ENCODE data around the gene NAP1L4.

The NAP1L4 gene

DNA sequence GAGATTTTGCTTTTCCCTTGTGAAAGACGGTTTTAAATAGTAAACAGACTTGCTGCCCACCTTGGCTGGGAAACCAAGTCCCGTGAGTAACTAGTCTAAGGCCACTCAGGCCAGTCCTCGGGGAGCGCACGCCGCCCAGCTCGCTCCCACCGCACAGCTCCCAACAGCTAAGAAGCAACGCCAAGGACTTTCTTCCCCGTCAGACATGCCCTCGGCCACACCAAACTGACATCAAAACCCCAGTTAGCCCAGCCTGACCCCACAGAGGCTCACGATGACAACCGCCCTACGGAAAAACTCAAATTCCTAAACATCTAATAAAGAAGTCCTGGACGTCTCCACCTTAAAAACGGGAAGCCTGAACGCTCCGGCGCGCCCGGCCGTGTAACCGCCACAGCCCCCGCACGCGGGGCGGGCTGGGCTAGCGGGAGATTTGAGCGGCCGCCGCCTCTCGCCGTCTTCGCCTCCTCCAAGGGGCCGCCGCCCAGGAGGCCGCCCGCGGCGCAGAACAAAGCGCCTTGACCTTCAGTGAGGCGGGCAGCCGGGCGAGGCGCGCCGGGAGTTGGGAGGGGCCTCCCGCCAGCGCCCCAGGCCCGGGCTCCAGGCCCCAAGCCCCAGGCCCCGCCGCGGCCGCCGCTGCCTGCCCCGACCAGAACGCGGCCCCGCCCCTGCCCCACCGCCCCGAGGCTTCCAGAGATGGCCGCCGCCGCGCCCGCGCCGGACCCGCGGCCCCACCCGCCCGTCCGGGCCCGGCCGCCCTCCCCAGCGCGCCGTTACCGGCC is 486 bp downstream of the NAP1L4 start:
- Mint-ChIP-seq H3K9me3 (no peaks in the 10 kb centered on the region), H3K27ac (peak overlapping the region; percentile 99), H3K27me3 (ENCODE audit: low read depth) (no peaks in the 10 kb centered on the region), H3K4me3 (peak overlapping the region; percentile 98), H3K4me1 (ENCODE audit: low read depth) (peaks cover 30% of the 10 kb centered on the region), H3K36me3 (ENCODE audit: low read depth) (peaks cover 24% of the 10 kb centered on the region)

- H3K4me3 Mint-ChIP-seq: peak overlapping the region; percentile 98
- no peaks in the 10 kb centered on the region for H3K9me3 Mint-ChIP-seq
- peaks cover 24% of the 10 kb centered on the region for H3K36me3 Mint-ChIP-seq (ENCODE audit: low read depth)
- H3K27ac Mint-ChIP-seq: peak overlapping the region; percentile 99
- peaks cover 30% of the 10 kb centered on the region for H3K4me1 Mint-ChIP-seq (ENCODE audit: low read depth)
- no peaks in the 10 kb centered on the region for H3K27me3 Mint-ChIP-seq (ENCODE audit: low read depth)
These were observed 1.3 kb downstream of the NAP1L4 start for GRCh38 chr11:2990617-2991451.

GRCh38 chr11:2989551-2989950 is 2.6 kb downstream of the NAP1L4 start:
- H3K36me3 Mint-ChIP-seq (ENCODE audit: low read depth): peaks cover 26% of the 10 kb centered on the region
- H3K27ac Mint-ChIP-seq: peak overlapping the region; percentile 99
- H3K9me3 Mint-ChIP-seq: no peaks in the 10 kb centered on the region
- H3K27me3 Mint-ChIP-seq (ENCODE audit: low read depth): no peaks in the 10 kb centered on the region
- peaks cover 32% of the 10 kb centered on the region for H3K4me1 Mint-ChIP-seq (ENCODE audit: low read depth)
- H3K4me3 Mint-ChIP-seq: peak overlapping the region; percentile 98

GRCh38 chr11:2989006-2989405 is 3.1 kb downstream of the NAP1L4 start:
- H3K4me3 Mint-ChIP-seq: peak overlapping the region; percentile 98
- peaks cover 34% of the 10 kb centered on the region for H3K4me1 Mint-ChIP-seq (ENCODE audit: low read depth)
- H3K27ac Mint-ChIP-seq: peak overlapping the region; percentile 99
- peaks cover 28% of the 10 kb centered on the region for H3K36me3 Mint-ChIP-seq (ENCODE audit: low read depth)
- no peaks in the 10 kb centered on the region for H3K9me3 Mint-ChIP-seq
- H3K27me3 Mint-ChIP-seq (ENCODE audit: low read depth): no peaks in the 10 kb centered on the region

DNA sequence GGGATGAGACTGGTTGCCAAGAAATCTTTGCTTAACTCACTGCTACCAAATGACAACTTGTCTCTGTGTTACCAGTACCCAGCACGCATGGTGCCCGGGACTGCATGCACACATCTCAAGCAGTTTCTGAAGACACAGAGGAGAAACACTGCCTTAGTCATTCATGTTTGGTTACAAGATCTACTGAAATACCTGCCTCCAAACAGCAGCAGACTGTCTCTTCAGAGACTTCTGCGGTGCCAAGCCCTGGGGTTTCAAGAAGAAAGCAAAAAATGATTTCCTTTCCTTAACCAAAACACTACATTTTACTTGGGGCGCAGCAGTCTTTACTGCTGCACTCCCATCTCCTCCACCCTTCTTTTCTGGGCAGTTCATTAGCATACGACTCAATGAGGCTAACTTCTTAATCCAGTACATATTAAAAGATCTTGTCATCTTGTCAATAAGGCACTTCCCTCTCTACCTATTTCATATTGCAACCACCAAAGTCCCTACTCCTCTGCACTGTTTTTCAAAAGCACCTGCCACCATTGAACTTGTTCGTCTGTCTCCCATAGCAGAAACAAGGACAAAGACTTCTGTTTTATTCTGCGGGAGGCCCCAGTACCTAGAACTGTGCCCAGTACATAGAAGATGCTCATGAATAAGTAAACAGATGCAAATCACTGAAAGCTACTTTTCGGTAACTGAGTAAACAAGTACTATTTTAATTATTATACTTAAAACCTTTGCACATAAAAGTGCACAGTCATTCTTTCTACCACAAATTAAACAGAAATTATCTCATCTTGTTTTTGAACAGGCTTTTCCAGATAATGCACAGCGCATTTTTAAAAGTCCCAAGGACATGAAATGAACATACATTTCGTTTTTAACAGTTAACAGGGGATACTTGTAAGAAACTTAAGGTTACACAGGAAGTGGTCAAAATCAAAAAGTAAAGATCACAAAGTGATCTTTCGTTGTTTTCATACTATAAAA is 4.0 kb downstream of the NAP1L4 start:
- peak overlapping the region; percentile 98 for H3K4me3 Mint-ChIP-seq
- H3K27me3 Mint-ChIP-seq (ENCODE audit: low read depth): no peaks in the 10 kb centered on the region
- H3K9me3 Mint-ChIP-seq: no peaks in the 10 kb centered on the region
- H3K27ac Mint-ChIP-seq: peak overlapping the region; percentile 99
- peaks cover 30% of the 10 kb centered on the region for H3K36me3 Mint-ChIP-seq (ENCODE audit: low read depth)
- peaks cover 36% of the 10 kb centered on the region for H3K4me1 Mint-ChIP-seq (ENCODE audit: low read depth)

- Mint-ChIP-seq H3K4me3 (no peak overlapping the region), H3K27me3 (ENCODE audit: low read depth) (no peaks in the 10 kb centered on the region), H3K4me1 (ENCODE audit: low read depth) (peaks cover 29% of the 10 kb centered on the region), H3K36me3 (ENCODE audit: low read depth) (peaks cover 23% of the 10 kb centered on the region), H3K27ac (no peak overlapping the region), H3K9me3 (no peaks in the 10 kb centered on the region)
These were observed 8.2 kb downstream of the NAP1L4 start for GRCh38 chr11:2983908-2984307.

DNA sequence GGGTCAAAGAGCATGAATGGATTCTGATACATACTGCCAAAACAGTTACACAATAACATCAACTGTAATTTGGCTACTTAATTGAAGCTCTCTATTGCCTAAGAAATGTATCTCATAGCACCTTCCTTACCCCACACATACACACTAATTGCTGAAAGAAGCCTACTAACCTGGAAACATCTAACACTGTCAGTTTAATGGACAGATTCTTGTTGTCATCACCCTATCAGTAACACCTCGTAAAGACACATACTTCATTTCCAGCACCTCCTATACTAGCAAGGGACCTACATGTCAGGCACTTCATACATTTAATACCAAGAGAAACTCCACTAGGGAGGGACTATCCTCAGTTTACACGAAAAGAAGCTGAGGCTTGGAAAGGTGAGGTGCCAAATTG is 9.9 kb downstream of the NAP1L4 start:
- Mint-ChIP-seq H3K36me3 (ENCODE audit: low read depth) (peaks cover 29% of the 10 kb centered on the region), H3K4me3 (no peak overlapping the region), H3K27me3 (ENCODE audit: low read depth) (no peaks in the 10 kb centered on the region), H3K9me3 (no peaks in the 10 kb centered on the region), H3K27ac (no peak overlapping the region), H3K4me1 (ENCODE audit: low read depth) (peaks cover 23% of the 10 kb centered on the region)

DNA sequence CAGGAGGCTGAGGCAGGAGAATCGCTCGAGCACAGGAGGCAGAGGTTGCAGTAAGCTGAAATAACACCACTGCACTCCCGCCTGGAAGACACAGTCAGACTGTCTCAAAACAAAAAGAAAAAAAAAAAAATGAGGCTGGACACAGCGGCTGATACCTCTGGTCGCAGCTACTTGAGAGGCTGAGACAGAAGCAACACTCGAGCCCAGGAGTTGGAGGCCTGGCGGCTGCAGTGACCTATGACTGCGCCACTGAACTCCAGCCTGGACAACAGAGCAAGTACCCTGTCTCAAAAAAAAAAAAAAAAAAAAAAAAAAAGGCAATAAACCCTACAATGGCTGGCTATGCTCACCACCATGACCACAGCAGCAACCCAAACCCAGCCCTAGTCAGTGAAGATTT is 11.0 kb downstream of the NAP1L4 start:
- no peaks in the 10 kb centered on the region for H3K27me3 Mint-ChIP-seq (ENCODE audit: low read depth)
- H3K27ac Mint-ChIP-seq: no peak overlapping the region
- no peaks in the 10 kb centered on the region for H3K9me3 Mint-ChIP-seq
- H3K4me3 Mint-ChIP-seq: no peak overlapping the region
- H3K36me3 Mint-ChIP-seq (ENCODE audit: low read depth): peaks cover 31% of the 10 kb centered on the region
- H3K4me1 Mint-ChIP-seq (ENCODE audit: low read depth): peaks cover 27% of the 10 kb centered on the region

DNA sequence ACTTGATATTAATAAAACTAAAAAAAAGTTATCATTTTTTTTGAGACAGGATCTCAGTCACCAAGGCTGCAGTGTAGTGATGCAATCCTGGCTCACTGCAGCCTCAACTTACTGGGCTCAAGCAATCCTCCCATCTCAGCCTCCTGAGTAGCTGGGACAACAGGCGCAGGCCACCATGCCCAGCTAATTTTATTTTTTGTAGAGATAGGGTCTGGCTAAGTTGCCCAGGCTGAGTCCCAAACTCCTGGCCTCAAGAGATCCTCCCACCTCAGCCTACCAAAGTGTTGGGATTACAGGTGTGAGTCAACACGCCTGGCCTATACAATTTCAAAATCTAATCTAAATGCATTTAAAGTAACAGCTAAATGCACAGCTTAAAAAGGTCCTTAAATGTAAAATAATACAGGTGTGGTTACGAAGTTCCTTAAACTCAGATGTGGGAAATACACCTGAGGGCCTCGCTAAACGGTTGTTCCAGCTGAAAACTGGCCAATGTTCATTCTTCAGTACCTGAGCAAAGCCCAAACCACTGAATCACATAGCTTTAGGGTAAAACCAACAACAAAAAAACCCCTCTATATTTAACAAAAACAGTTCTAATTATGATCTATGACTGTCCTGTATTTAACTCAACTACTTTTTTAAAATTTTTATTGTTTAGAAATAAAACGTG is 11.8 kb downstream of the NAP1L4 start:
- H3K9me3 Mint-ChIP-seq: no peaks in the 10 kb centered on the region
- no peak overlapping the region for H3K27ac Mint-ChIP-seq

GRCh38 chr11:2977113-2977512 is 15.0 kb downstream of the NAP1L4 start:
- no peaks in the 10 kb centered on the region for H3K9me3 Mint-ChIP-seq
- H3K4me3 Mint-ChIP-seq: no peak overlapping the region
- peaks cover 54% of the 10 kb centered on the region for H3K36me3 Mint-ChIP-seq (ENCODE audit: low read depth)
- H3K4me1 Mint-ChIP-seq (ENCODE audit: low read depth): peaks cover 20% of the 10 kb centered on the region
- no peak overlapping the region for H3K27ac Mint-ChIP-seq
- no peaks in the 10 kb centered on the region for H3K27me3 Mint-ChIP-seq (ENCODE audit: low read depth)

More for the DNA sequence above, 11.8 kb downstream of the NAP1L4 start:
- Mint-ChIP-seq H3K4me3 (no peak overlapping the region), H3K4me1 (ENCODE audit: low read depth) (peaks cover 28% of the 10 kb centered on the region), H3K27me3 (ENCODE audit: low read depth) (no peaks in the 10 kb centered on the region), H3K36me3 (ENCODE audit: low read depth) (peaks cover 36% of the 10 kb centered on the region)

DNA sequence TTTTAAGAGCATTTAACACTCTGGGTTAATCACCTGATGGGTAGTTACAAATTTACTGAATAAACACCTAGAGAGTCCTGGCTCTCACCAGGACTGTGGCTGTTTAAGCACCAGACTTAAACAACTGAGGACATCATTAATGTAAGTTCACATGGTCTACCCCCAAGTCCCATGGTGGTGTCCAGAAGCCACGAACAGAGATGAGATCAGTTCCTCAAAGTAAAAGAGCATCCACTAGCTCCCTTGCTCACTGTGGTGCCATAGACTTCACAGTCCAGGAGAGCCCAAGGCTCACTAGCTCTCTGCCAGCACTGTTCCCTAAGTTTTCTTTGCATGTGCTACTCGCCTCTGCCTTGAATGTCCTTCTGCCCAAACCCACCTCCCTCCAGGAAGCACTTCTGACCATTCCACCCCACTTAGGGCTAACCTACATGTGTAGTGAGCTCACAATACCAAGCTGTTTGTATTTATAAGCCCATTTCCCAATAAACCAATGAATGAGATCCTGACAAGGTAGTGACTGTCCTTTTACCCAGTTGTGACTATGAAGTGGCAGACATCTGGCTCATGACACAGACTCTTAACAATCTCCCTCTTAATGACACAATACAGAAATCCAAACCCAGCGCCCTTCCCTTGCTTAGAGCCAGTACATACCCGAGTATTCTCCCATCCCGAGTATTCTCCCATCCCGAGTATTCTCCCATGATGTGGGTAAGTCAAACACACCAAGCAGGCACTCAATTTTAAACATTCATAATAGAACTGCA is 15.7 kb downstream of the NAP1L4 start:
- H3K9me3 Mint-ChIP-seq: no peaks in the 10 kb centered on the region
- H3K27ac Mint-ChIP-seq: peak overlapping the region; percentile 27
- H3K4me3 Mint-ChIP-seq: no peak overlapping the region
- H3K27me3 Mint-ChIP-seq (ENCODE audit: low read depth): no peaks in the 10 kb centered on the region
- H3K4me1 Mint-ChIP-seq (ENCODE audit: low read depth): peaks cover 15% of the 10 kb centered on the region
- peaks cover 54% of the 10 kb centered on the region for H3K36me3 Mint-ChIP-seq (ENCODE audit: low read depth)

DNA sequence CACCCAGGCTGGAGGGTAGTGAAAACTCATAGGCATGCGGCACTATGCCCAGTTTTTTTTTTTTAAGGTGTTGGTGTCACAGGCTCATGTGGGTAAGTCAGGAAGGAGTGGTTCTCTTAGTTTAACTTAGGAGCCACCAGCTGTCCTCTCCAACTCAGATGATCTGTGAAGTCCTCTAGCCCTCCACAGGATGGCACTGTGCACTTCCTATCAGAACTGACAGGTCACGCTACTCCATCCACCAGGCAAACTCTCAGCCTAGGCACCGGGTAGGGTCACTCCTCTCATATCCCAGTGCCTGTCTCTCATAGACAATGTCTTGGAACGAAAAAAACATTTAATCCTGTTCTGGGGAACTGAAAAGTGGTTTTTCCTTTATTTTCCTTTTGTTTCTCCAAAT is 16.5 kb downstream of the NAP1L4 start:
- Mint-ChIP-seq H3K4me1 (ENCODE audit: low read depth) (peaks cover 17% of the 10 kb centered on the region), H3K4me3 (no peak overlapping the region), H3K9me3 (no peaks in the 10 kb centered on the region), H3K36me3 (ENCODE audit: low read depth) (peaks cover 62% of the 10 kb centered on the region), H3K27me3 (ENCODE audit: low read depth) (no peaks in the 10 kb centered on the region), H3K27ac (no peak overlapping the region)

GRCh38 chr11:2974272-2974671 is 17.9 kb downstream of the NAP1L4 start:
- Mint-ChIP-seq H3K4me1 (ENCODE audit: low read depth) (peaks cover 17% of the 10 kb centered on the region), H3K9me3 (no peaks in the 10 kb centered on the region), H3K4me3 (no peak overlapping the region), H3K36me3 (ENCODE audit: low read depth) (peaks cover 73% of the 10 kb centered on the region), H3K27ac (no peak overlapping the region), H3K27me3 (ENCODE audit: low read depth) (no peaks in the 10 kb centered on the region)

Measured in T-helper 1 cell treated with Interleukin-12 subunit alpha and Interleukin-12 subunit beta and Interleukin-4 antibody, amounts not matched to agents 30 μg/mL and 1 μg/mL, for 36 hours (primary cell).